ENCODE measurements around the gene GRIK1.

The GRIK1 gene

DNA sequence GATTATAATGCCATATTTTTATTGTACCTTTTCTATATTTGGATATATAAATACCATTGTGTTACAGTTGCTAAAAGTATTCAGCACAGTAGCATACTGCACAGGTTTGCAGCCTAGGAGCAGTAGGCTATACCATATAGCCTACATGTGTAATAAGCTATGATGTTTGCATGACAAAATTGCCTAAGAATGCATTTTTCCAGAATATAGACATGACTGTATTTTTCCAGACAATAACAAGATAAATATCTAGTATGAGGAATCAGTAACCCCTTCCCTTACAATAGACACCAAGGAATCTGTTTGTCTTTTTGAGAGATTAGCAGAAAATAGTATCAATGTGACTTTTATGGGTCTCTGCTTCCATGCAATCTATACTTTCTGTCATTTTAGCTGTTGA lies 228.6 kb downstream of the GRIK1 start:
- no peak for DNase-seq

DNA sequence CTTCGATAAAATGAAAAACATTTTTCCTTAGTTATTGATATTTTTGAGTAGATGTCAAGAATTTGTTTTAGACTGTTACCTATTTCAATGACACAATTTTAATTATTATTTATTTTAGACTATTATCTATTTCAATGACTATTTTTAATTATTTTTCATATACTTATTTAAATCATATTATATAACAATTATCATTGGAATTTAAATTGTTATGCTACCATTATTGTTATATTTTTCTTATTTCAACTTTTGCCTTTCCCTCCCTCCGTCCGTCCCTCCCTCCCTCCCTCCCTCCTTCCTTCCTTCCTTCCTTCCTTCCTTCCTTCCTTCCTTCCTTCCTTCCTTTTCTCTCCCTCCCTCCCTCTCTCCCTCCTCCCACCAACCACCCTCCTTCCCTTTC lies 229.3 kb downstream of the GRIK1 start:
- no peak for DNase-seq

- no peak for DNase-seq
Measured at GRCh38 chr21:29708401-29708800, 231.4 kb downstream of the GRIK1 start.

DNA sequence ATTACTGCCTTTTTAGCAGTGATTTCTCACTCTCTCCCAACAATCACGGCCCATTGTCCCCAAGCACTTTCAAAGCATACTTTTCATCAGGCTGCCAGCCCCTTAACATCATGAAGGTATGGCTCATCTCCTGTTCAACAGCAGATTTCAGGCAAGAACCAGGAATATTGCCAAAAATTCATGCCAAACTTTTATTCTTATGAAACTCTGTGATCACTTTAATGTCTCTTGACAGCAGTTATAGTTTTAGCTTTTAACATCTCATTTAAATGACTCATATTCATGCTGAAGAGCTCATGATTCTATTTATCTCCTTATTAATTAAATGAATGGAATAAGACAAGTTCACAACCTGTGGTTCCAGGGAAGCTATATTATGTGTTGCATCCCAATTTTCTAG lies 235.1 kb downstream of the GRIK1 start:
- no peak for DNase-seq

DNA sequence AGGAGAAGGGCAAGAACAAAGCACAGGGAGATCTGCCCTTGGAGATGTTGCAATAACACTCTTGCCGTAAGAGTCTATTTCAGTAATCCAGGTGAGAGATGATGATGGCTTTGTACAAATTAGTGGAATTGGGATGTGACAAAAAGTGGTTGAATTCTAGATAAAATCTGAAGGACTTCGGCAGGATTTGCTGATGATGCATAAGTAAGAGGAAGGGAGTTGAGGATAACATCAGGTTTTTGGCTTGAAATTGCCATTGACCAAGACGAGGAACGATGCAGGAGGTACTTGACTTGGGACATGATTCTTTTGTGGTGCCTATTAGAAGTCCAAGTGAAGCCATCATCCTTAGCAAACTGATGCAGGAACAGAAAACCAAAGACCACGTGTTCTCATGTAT lies 238.1 kb downstream of the GRIK1 start:
- DNase-seq: no peak

- no peak for DNase-seq
Measured at GRCh38 chr21:29697555-29698193, 242.1 kb downstream of the GRIK1 start.

DNA sequence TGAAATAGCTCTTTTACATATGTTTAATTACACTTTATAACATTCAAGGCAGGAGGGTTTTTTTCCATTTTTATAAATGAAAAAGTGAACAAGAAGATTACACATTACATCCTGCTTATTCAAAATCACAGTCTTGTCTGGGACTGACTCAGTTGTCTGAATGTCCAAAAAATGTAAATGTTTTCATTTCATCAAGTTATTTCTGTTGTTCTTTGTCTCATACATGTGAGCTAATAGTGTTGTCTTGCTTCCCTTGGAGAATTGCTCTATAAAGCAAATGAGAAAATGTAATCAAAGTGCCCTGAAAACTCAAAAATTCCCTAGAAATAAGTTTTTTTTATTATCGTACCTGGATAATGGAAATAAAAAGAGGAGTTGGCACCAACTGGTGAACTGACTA lies 242.9 kb downstream of the GRIK1 start:
- no peak for DNase-seq

- DNase-seq: no peak
Measured at GRCh38 chr21:29691616-29692491, 247.9 kb downstream of the GRIK1 start.

DNA sequence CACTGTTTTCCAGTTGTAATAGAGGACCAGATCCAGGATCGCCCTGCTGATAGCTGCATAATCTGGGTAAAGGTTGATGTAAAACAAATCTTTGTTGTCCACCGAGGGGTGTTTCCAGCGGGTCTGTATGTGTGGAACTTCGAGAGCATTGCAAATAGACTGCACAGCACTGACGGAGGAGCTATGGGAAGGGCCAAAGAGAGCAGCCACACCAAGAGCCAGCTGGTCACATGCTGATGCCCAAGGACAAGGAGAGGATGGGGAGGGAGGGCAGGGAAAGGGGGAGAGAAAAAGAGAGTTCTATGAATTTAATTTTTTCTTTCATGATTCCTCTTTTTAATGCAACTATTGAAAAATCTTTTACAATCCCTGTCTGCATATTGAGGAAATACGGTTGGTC lies 250.0 kb downstream of the GRIK1 start:
- no peak for DNase-seq

DNA sequence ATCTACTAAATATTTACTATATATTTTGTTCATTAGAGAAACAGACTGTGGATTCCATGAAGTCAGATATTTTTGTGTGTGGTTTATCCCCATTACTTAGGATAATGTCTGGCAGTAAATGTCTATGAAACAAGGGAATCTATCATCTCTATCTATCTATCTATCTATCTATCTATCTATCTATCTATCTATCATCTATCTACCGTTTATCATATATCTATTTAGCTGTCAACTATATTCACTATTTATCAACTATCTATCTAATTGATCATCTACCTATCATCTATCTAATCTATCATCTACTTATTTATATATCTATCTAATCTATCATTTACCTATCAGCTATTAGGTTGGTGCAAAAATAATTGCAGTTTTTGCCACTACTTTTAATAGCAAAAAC lies 255.7 kb downstream of the GRIK1 start:
- DNase-seq: no peak

- no peak for DNase-seq
Measured at GRCh38 chr21:29682800-29683199, 257.0 kb downstream of the GRIK1 start.

DNA sequence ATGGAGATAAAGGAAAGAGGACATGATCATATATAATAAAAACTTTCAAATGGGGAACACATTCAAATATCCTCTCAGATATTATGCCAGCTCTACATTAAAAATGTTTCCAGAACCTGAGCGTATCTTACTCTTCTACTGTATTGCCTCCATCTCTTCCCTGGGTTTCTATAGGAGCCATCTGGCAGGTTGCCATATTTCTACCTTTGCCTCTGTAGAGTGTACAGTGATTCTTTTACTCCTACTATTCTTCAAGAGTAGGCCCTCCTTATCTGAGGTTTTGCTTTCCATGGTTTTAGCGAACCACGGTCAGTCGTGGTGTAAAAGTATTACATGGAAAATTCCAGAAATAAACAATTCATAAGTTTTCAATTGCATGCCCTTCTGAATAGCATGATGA lies 259.5 kb downstream of the GRIK1 start:
- DNase-seq: no peak

- no peak for DNase-seq
Measured at GRCh38 chr21:29678626-29679025, 261.2 kb downstream of the GRIK1 start.

- DNase-seq: no peak
Measured at GRCh38 chr21:29677326-29677725, 262.5 kb downstream of the GRIK1 start.

- no peak for DNase-seq
Measured at GRCh38 chr21:29676395-29676794, 263.4 kb downstream of the GRIK1 start.

DNA sequence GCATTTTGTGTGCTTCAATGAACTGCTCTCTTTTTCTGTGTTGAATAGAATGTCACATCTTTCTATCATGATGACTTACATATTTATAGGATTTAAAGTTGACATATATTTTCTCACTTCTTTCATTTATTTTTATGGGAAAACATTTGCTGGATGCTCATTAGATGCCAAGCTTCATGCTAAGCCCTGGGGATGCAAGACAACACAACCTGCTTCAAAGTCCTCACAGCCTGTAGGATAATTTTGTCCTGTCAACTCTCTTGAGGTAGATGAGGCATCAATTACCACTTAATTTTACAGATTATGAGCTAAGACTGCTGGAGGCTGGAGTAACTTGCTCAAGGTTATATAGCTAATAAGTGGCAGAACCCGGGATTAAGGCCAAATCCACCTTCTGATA lies 264.3 kb downstream of the GRIK1 start:
- no peak for DNase-seq

- no peak for DNase-seq
Measured at GRCh38 chr21:29674343-29674742, 265.5 kb downstream of the GRIK1 start.

GRCh38 chr21:29673096-29673610 lies 266.6 kb downstream of the GRIK1 start:
- DNase-seq: no peak

- no peak for DNase-seq
Measured at GRCh38 chr21:29671728-29672127, 268.1 kb downstream of the GRIK1 start.

DNA sequence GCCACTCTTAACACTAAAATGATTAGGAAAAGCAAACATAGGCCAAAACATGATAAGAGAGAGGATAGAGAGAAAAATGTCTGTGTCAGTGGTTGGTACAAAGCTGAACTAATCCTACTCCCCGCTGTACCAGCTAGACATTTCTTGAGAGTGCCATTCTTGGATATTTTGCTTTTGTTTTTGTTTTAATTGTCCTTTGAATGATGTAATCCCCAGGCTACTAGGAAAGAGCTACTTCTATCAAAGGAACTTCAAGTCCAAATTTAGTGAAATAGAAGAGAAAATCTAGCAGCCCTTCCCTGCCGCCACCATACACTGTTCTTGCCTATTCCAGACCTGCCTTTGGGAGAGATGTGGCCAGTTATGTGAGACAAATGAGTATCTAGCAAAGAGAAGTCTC lies 269.6 kb downstream of the GRIK1 start:
- no peak for DNase-seq

- DNase-seq: no peak
Measured at GRCh38 chr21:29669416-29669815, 270.4 kb downstream of the GRIK1 start.

DNA sequence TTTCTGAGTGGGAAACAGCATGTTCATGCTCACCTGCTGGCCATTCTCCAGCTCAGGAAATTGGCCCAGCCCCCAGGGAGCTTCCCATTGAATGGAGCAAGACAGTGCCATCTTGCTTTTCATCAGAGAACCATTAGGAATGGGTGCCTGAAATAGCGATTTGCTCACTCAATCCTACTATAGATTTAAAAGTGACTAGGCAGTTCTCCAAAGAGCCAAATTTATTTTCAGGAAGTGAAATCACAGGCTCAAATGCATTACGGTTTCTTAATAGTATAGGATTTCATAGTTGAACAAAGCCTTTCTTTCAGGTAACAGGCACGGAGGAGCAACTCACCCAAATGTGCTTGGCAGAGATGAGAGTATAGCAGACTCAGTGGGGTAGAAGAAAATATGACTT lies 272.1 kb downstream of the GRIK1 start:
- DNase-seq: no peak

GRCh38 chr21:29664615-29665014 lies 275.2 kb downstream of the GRIK1 start:
- DNase-seq: no peak

GRCh38 chr21:29661672-29662442 lies 277.9 kb downstream of the GRIK1 start:
- no peak for DNase-seq

All from activated T-cell treated with anti-CD3 and anti-CD28 coated beads, Interleukin-2, amount 50 U/mL, for 48 hours (primary cell).